ENCODE data around the gene GLYAT.

GLYAT gene

GRCh38 chr11:58731819-58732218, at the start of gene GLYAT:
GLYAT (minus strand) TSS chr11:58731943; CDS start chr11:58724496, 7,447 bp downstream.
- in situ Hi-C loops (cut with MboI; ENCODE audit: low sequenced_read_pairs): no loop called here

DNA sequence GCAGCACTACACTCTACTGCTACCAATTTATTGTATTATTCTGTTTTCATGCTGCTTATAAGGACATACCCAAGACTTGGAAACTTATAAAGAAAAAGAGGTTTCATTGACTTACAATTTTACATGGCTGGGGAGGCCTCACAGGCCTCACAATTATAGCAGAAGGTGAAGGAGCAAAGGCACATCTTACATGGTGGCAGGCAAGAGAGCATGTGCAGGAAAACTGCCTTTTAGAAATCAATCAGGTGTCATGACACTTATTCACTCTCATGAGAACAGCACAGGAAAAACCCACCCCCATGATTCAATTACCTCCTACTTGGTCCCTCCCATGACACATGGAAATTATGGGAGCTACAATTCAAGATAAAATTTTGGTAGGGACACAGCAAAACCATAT, 49.6 kb upstream of the GLYAT start:
- in situ Hi-C loops (cut with MboI; ENCODE audit: low sequenced_read_pairs): no loop called here

GRCh38 chr11:58780578-58780977, 48.8 kb upstream of the GLYAT start:
- in situ Hi-C loops (cut with MboI; ENCODE audit: low sequenced_read_pairs): no loop called here

GRCh38 chr11:58776891-58777710, 45.4 kb upstream of the GLYAT start:
- in situ Hi-C loops (cut with MboI; ENCODE audit: low sequenced_read_pairs): no loop called here

DNA sequence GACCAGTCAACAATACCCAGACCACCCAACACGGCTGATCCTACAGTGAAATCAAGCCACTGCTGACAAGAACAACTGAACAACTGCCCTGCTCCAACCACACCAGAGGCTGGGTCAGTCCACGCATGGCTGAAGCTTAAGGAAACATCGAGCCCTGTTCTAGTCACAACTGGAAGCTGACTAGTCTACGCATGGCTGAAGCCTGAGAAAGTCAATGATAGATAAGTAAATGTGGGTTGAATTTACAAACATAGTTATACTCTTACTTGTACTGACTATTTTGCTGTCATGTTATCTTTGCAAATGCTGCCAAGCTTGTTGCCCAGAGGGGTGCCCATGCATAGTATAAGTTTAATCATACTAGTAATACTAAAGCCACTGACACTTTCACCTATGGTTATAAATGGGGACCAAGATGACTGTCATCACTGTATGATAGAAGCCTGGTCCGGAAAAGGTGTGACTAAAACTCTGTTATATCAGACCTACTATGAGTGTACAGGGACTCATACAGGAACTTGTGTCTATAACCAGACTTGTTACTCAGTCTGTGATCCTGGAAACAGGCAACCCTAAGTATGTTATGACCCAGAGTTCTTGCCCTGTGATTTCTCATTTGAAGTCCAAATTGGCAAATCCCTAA, 43.4 kb upstream of the GLYAT start:
- in situ Hi-C loops (cut with MboI; ENCODE audit: low sequenced_read_pairs): no loop called here

GRCh38 chr11:58774164-58774593, 42.4 kb upstream of the GLYAT start:
- in situ Hi-C loops (cut with MboI; ENCODE audit: low sequenced_read_pairs): no loop called here

DNA sequence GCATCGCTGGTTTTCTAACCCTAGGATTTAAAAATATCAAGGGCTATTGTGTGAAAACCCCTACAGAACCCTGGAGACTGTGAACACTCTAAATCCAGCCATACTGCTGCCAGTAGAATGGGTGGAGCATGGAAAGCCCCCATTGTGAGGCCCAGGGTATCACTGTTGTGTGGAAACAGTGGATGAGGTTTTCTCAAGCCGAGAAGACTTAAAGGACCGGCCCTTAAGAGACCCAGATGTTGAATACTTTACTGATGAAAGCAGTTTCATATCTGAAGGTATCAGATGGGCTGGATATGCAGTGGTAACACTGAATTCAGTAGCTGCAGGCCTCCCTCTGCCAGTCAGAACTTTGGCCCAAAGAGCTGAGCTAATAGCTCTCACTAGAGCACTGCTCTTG, 41.6 kb upstream of the GLYAT start:
- in situ Hi-C loops (cut with MboI; ENCODE audit: low sequenced_read_pairs): no loop called here

DNA sequence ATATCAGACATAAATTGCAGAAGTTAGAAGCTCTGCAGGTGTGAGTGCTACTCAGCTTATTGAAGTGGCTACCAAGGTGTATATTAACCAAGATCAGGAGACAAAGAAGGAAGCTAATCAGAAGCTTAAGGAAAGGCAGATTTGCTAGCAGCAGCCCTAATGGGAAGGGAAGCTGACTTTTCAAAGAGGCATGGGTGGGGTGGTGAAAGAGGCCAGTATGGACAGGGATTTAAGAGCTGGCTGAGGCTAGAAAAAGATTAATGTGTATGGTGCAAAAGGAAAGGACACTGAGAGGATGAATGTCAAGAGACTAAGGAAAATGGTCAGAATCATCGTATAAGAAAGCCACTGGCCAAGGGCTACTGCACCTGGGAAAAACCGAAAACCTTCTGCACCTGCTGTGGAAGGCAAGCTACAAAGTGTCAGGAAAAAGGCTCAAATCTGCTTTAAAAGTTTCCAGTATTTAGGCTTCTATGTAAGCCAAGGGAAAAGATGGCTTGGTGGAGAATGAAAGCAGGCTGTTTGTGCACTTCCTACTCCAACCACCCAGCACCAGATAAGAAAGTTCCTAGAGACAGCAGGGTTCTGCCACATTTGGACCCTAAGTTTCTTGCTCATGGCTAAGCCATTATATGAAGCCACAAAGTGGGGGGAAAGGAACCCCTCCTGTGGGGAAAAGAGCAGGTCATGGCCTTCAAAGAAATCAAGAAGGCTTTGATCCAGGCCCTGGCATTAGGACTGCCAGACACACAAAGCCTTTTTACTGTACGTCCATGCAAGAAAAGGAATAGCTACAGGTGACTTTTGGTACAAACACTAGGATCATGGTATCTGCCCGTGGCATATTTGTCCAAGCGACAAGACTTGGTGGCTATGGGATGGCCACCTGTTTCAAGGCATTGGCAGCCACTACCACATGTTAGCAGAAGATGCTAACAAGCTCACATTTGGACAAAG, 40.9 kb upstream of the GLYAT start:
- in situ Hi-C loops (cut with MboI; ENCODE audit: low sequenced_read_pairs): no loop called here

DNA sequence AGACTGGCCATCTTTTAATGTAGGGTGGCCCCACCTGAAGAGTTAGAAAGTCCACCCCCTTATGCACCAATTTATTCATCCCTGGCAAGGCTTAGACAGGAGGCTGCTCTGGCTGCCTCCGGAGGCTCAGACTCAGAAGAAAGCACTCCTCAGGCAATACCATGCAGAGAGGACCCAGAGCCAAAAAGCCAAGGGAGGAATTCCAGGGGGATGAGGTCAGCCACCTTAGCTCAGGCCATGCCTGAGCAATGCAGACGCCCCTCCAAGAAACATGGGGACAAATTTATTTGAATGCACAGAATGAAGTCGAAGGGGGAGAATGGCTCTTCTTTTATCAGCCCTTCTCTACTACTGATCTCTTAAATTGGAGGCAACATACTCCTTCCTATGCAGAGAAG, 39.7 kb upstream of the GLYAT start:
- in situ Hi-C loops (cut with MboI; ENCODE audit: low sequenced_read_pairs): no loop called here

DNA sequence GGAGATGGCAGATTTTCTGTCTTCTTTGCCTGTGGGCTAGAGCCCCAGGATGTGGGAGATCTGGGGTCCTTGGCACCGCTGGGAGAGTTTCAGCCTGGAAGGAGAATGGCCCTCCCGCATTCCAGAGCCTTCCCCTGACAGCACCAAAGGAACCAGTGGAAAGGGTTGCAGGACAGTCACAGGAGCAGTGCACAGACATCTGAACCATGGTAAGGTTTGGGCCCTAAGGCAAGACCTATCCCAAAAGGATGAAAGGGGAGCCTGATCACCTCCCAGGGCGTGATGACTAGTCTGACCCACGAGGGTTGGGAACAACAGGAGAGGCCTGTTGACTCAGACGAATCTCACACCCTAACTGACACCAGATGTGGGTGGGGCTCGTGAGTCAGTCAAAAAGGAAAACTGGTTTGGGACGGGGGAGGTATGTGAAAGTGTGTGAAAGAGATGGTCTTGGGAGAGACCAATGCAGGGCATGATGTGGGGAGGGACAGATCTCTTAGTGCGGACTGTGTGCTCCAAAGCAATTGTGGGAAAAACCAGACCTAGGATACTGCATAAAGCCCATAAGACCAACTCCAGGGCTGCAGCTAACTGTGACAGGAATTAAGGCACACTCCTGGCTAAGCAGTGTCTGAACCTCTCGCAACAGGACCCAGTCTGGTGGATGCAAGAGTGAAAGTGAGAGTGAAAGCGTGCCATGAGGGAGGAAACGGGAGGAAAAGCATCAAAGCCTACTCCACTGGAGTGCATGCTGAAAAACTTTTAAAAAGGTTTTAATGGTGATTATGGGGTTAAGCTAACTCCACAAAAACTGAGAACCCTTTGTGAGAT, 39.1 kb upstream of the GLYAT start:
- in situ Hi-C loops (cut with MboI; ENCODE audit: low sequenced_read_pairs): no loop called here

GRCh38 chr11:58770166-58770565, 38.4 kb upstream of the GLYAT start:
- in situ Hi-C loops (cut with MboI; ENCODE audit: low sequenced_read_pairs): no loop called here

- in situ Hi-C loops (cut with MboI; ENCODE audit: low sequenced_read_pairs): no loop called here
Measured at GRCh38 chr11:58769308-58769707, 37.6 kb upstream of the GLYAT start.

- in situ Hi-C loops (cut with MboI; ENCODE audit: low sequenced_read_pairs): no loop called here
Measured at GRCh38 chr11:58768137-58768536, 36.4 kb upstream of the GLYAT start.

- in situ Hi-C loops (cut with MboI; ENCODE audit: low sequenced_read_pairs): no loop called here
Measured at GRCh38 chr11:58765078-58765477, 33.3 kb upstream of the GLYAT start.

- in situ Hi-C loops (cut with MboI; ENCODE audit: low sequenced_read_pairs): no loop called here
Measured at GRCh38 chr11:58763120-58763490, 31.4 kb upstream of the GLYAT start.

DNA sequence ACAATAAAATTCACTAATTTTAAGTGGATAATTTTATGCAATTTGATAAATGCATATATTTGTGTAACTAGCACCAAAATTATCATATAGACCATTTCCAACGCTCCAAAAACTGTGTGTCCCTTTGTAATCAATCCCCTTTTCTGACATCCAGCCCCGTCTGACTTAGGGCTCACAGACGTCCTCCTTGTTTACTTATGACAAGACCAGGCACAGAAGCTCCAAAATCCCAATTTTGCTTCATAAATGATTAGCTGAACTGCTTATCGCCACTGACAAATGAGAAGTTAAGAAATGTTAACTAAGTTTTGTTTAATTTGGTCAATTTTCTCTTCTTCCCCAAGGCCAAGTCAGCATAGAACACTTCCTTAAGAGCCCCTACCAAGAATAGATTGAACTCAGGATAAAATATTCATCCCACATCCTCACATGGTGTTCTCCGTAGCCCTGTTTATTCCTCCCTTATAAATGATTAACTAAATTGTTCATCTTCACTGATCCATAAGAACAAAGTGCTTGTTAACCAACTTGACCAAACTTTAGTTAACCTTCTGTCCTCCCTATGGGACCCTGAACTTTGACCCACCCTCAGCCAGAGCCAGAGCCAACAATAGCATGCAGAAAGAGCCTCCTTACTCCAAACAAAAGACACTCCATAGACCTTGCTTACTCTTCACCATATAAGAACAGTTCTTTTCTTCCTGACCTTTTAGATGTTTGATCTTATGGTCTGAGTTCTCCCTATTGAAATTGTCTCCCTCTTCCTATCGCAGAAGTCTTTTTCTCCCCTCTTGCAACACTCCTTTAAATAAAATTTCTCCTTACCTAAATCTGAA, 30.8 kb upstream of the GLYAT start:
- in situ Hi-C loops (cut with MboI; ENCODE audit: low sequenced_read_pairs): no loop called here

- in situ Hi-C loops (cut with MboI; ENCODE audit: low sequenced_read_pairs): no loop called here
Measured at GRCh38 chr11:58757439-58757838, 25.7 kb upstream of the GLYAT start.

DNA sequence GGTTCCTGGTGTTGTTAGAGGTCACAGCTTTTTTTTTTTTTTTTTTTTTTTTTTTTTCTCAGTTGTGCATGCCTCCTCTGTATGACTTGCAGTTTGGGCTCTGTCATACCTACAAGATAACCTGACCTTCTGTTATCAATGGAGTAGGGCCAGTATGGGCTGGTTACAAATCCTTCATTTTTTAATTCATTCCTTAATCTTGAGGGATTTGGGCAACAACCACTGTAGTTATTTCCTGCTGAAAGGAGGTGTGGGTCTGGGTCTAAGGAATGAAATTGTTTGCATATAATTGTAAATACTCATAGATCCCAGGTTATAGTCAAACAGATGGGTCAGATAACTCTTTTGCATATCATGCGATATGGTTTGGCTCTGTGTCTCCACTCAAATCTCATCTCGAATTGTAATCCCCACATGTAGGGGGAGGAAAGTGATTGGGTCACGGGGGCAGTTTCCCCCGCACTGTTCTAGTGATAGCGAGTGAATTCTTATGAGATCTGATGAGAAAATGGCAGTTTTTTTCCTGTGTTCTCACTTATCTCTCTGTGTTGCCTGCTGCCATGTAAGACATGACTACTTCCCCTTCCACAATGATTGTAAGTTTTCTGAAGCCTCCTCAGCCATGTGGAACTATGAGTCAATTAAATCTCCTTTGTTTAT, 14.1 kb upstream of the GLYAT start:
- in situ Hi-C loops (cut with MboI; ENCODE audit: low sequenced_read_pairs): no loop called here

Measured in HL-60/S4 treated with phorbol 12-myristate 13-acetate at 8.2 ng/mL for 4 days and 3 days (cell line).